ENCODE measurements around the gene PMVK. TPM values are rescaled to one million over a fixed set of nuclear protein-coding genes. Genes with fewer than 3 reads are reported as not detected.
"Not testable (repeated sequence)": the region's sequence is repeated elsewhere in the genome, so short reads cannot be mapped to it uniquely, and the experiment has no call there.

Gene PMVK
- total RNA-seq, 1 donor from 2014 or later = 41.8 TPM

- DNase-seq (ENCODE audit: low spot score) = no peak
These were observed 11.0 kb downstream of the PMVK start for GRCh38 chr1:154925335-154926170.

- DNase-seq (ENCODE audit: low spot score) = no peak
These were observed 12.8 kb downstream of the PMVK start for GRCh38 chr1:154923695-154924094.

GRCh38 chr1:154913273-154913672 lies 23.2 kb downstream of the PMVK start:
- no peak for DNase-seq (ENCODE audit: low spot score)

- no peak for DNase-seq (ENCODE audit: low spot score)
These were observed 23.8 kb downstream of the PMVK start for GRCh38 chr1:154912755-154913154.

- no peak for DNase-seq (ENCODE audit: low spot score)
These were observed 24.6 kb downstream of the PMVK start for GRCh38 chr1:154911691-154912550.

GRCh38 chr1:154910851-154911250 lies 25.7 kb downstream of the PMVK start:
- DNase-seq (ENCODE audit: low spot score) = no peak

GRCh38 chr1:154908937-154909336 lies 27.6 kb downstream of the PMVK start:
- no peak for DNase-seq (ENCODE audit: low spot score)

GRCh38 chr1:154908129-154908528 lies 28.4 kb downstream of the PMVK start:
- not testable (repeated sequence) for DNase-seq (ENCODE audit: low spot score)

- no peak for DNase-seq (ENCODE audit: low spot score)
These were observed 29.9 kb downstream of the PMVK start for GRCh38 chr1:154906621-154907081.

- no peak for DNase-seq (ENCODE audit: low spot score)
These were observed 33.5 kb downstream of the PMVK start for GRCh38 chr1:154902938-154903566.

GRCh38 chr1:154901591-154901990 lies 34.9 kb downstream of the PMVK start:
- no peak for DNase-seq (ENCODE audit: low spot score)

GRCh38 chr1:154899041-154899440 lies 37.5 kb downstream of the PMVK start:
- DNase-seq (ENCODE audit: low spot score) = no peak

GRCh38 chr1:154896771-154897286 lies 39.7 kb downstream of the PMVK start:
- DNase-seq (ENCODE audit: low spot score) = no peak

GRCh38 chr1:154895798-154896197 lies 40.7 kb downstream of the PMVK start:
- no peak for DNase-seq (ENCODE audit: low spot score)

- no peak for DNase-seq (ENCODE audit: low spot score)
These were observed 45.1 kb downstream of the PMVK start for GRCh38 chr1:154891452-154891851.

GRCh38 chr1:154888757-154889156 lies 47.8 kb downstream of the PMVK start:
- no peak for DNase-seq (ENCODE audit: low spot score)

- no peak for DNase-seq (ENCODE audit: low spot score)
These were observed 50.1 kb downstream of the PMVK start for GRCh38 chr1:154886281-154887015.

GRCh38 chr1:154884869-154885701 lies 51.4 kb downstream of the PMVK start:
- no peak for DNase-seq (ENCODE audit: low spot score)

- DNase-seq (ENCODE audit: low spot score) = no peak
These were observed 52.3 kb downstream of the PMVK start for GRCh38 chr1:154883919-154884868.
